Sigmoid colon (tissue), 4 donors: ENCODE measurements around the gene PREX1.

ENCODE experiments used
- EP300 ChIP-seq, 4 donors: sonication (generic); formaldehyde crosslinking; IDR thresholded peaks; one replicate each; pipeline ENCODE4 v1.6.1; 2017; ENCODE audit warnings: antibody characterized with exemption in 4 of 4
- POLR2A ChIP-seq, 2 donors: fragments of 450-650 bp; IDR thresholded peaks; one replicate each; pipeline ENCODE4 v1.6.1; 2016; ENCODE audit warnings: antibody characterized with exemption in 2 of 2, mild to moderate bottlenecking in 2 of 2, moderate library complexity in 2 of 2
- POLR2AphosphoS5 ChIP-seq, 4 donors: sonication (generic); formaldehyde crosslinking; IDR thresholded peaks; one replicate each; pipeline ENCODE4 v1.6.1; 2017; ENCODE audit warnings: antibody characterized with exemption in 4 of 4

DNA sequence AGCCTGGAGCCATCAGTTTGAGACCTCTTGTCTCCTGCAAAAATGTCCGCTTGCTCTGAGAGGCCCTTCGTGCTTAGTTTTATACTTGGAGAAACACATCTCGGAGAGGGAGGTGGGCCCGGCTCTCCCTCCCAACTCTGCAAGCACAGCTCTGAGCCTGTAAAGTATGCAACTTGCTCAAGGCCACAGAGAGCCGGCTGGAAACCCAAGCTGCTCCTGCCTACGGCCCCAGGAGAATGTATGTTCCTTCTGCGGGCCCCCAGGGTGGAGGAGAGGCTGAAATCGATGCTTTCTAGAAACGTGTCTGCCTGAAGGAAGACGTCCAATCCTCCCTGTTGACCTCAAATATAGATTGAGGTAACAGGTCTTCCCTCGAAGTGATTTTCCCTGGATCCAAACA lies 205.4 kb downstream of the PREX1 start:
- TF ChIP-seq EP300 (IDR thresholded peaks at IDR 0.05) (no peak), POLR2AphosphoS5 (IDR thresholded peaks at IDR 0.05) (no peak), POLR2A (IDR thresholded peaks at IDR 0.05) (no peak)
